GM19397 (cell line): Measurements from ENCODE around the gene TMEM214.

Source experiments
- ATAC-seq: cut with Tn5 transposase; IDR thresholded peaks from one replicate; pipeline ENCODE4 v1.9.1; 2021; ENCODE audit warnings: mild to moderate bottlenecking, moderate library complexity; ENCODE audit not compliant: unreplicated experiment

Gene TMEM214

DNA sequence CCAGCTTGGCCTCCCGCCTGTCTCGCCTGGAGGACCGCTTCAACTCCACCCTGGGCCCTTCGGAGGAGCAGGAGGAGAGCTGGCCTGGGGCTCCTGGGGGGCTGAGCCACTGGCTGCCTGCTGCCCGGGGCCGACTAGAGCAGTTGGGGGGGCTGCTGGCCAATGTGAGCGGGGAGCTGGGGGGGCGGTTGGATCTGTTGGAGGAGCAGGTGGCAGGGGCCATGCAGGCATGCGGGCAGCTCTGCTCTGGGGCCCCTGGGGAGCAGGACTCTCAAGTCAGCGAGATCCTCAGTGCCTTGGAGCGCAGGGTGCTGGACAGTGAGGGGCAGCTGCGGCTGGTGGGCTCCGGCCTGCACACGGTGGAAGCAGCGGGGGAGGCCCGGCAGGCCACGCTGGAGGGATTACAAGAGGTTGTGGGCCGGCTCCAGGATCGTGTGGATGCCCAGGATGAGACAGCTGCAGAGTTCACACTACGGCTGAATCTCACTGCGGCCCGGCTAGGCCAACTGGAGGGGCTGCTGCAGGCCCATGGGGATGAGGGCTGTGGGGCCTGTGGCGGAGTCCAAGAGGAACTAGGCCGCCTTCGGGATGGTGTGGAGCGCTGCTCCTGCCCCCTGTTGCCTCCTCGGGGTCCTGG, 50.1 kb downstream of the TMEM214 start:
- ATAC-seq, result no peak

- ATAC-seq, result no peak
These were observed 50.9 kb downstream of the TMEM214 start for GRCh38 chr2:27083410-27084296.

DNA sequence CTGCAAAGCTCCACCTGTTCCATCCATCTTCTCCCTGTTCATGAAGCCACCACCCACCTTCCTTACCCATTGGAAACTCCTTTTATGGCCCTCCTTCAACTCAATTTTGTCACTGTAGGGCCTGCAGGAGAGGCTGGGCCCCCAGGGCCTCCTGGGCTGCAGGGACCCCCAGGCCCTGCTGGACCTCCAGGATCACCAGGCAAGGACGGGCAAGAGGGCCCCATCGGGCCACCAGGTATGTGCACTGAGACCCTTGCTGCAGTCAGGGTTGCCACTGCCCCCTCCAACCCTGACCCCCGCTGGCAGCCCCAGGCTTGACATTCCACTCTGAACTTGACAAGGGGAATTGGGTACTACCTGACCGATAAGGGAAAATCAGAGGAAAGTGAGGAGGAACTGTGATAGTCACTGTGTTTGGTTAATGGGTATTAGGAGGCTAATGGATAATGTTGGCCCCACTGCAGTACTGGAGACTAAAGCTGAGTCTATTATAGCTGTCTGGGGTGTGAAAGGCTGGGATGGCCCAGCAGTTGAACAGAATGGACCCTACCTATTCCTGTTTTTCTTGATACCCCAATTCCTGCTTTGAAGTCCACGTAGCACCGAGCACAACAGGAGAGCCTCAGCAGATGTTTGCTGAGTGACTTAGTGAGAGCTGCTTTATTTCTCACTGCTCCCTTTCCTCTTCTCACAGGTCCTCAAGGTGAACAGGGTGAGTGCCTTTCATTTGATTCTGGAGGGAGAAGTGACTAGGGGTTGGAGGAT, 51.7 kb downstream of the TMEM214 start:
- ATAC-seq, result no peak

DNA sequence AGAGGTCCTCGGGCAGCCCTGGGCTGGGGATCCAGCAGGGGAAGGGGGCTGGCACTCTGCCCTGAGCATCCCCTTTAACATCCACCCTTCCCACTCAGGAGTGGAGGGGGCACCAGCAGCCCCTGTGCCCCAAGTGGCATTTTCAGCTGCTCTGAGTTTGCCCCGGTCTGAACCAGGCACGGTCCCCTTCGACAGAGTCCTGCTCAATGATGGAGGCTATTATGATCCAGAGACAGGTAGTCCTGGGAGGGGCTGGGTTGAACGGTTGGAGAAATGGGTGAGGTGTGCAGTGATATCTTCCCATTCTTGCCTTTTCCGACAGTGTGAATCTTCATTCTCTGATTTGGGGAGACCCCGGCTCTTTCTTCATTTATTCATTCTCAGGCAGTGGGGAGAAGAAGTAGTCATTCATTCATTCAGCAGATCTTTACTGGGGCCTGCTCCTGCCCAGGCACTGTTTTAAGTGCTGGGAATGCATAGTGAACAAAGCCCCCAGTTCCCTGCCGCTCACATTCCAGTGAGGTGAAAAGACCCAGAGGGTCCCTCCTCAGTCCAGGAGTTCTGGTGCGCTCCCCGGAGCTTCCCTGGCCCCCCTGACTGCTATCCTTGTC, 52.4 kb downstream of the TMEM214 start:
- ATAC-seq, result no peak

- ATAC-seq, result no peak
These were observed 52.9 kb downstream of the TMEM214 start for GRCh38 chr2:27085673-27086089.

DNA sequence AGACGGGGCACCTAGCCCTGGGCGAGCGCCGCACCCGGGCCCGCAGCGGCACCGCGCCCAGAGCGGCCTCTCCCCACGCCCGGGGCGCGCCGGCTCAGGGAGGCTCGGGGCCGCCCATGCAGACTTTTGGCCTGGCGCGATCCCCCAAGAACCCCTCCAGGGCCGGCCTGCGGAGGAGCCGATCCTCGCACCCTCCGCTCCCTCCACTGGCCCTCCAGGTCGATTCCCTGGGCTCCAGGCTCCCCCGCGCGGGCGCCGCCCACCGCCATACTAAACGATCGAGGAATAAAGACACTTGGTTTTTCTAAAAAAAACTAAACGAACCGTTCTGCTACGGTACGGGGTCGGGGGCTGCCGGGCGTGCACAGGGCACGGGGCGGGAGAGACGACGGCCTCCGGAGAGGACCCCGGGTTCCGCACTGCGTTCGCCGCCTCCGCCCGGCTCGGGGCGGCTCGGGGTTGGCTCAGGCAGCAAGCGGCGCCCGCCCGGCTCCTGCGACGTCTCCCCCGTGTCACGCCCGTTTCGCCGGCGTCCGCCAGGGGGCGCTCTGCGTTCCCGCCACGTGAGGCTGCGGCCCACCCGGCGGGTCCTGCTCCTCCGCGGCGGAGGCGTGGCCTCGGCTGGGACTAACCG, 53.4 kb downstream of the TMEM214 start:
- peak; percentile 86 for ATAC-seq

- peak; percentile 5 for ATAC-seq
These were observed 54.2 kb downstream of the TMEM214 start, which contains the start of gene KHK for GRCh38 chr2:27086724-27087593. TSS of gene KHK (plus strand) at chr2:27086772. CDS start at chr2:27087260, 488 bp downstream.

- no peak for ATAC-seq
These were observed 55.2 kb downstream of the TMEM214 start for GRCh38 chr2:27087823-27088410.

- ATAC-seq, result no peak
These were observed 55.9 kb downstream of the TMEM214 start for GRCh38 chr2:27088634-27089033.

GRCh38 chr2:27089111-27089954, 56.6 kb downstream of the TMEM214 start:
- no peak for ATAC-seq
